Ovary (tissue), 9 donors: Measurements from ENCODE around the gene RPS6KA4. TPM values are rescaled to one million over a fixed set of nuclear protein-coding genes. Genes with fewer than 3 reads are reported as not detected.

Experiments
- DNase-seq, 5 donors: peaks; one replicate each; pipeline ENCODE4 v3.0.0-alpha.2; 2019 to 2020
- H3K27ac ChIP-seq, 2 donors: fragments of 200-600 bp; one replicate each; pipeline versions ENCODE4 v1.5.1 to v1.8.0; 2019 to 2022
- H3K27me3 ChIP-seq: fragments of 200-600 bp; one replicate; pipeline ENCODE4 v1.8.0; 2022
- H3K36me3 ChIP-seq: fragments of 200-600 bp; sonication (generic); one replicate; pipeline ENCODE4 v1.5.1; 2019
- H3K4me1 ChIP-seq: one replicate; pipeline ENCODE4 v1.8.1; 2013; ENCODE audit warnings: mild to moderate bottlenecking, moderate library complexity; ENCODE audit not compliant: insufficient read depth
- H3K4me3 ChIP-seq: fragments of 200-600 bp; sonication (generic); one replicate; pipeline ENCODE4 v1.5.1; 2017
- H3K9me3 ChIP-seq, 2 donors: fragments of 200-600 bp in 1 of 2; sonication (generic) in 1 of 2; one replicate each; pipeline versions ENCODE4 v1.5.1 to v1.8.1; 2013 to 2019; ENCODE audit warnings: mild to moderate bottlenecking in 1 of 2, moderate library complexity in 1 of 2
- CTCF ChIP-seq, 3 donors: fragments of 450-650 bp in 2 of 3; fragments of 200-600 bp in 1 of 3; IDR thresholded peaks; one replicate each; pipeline versions ENCODE4 v1.5.1 to v1.8.0; 2016 to 2022; ENCODE audit warnings: antibody characterized with exemption in 3 of 3, mild to moderate bottlenecking in 1 of 3
- EP300 ChIP-seq: sonication (generic); formaldehyde crosslinking; IDR thresholded peaks from one replicate; pipeline ENCODE4 v1.6.1; 2017; ENCODE audit warnings: antibody characterized with exemption
- POLR2A ChIP-seq: fragments of 450-650 bp; IDR thresholded peaks from one replicate; pipeline ENCODE4 v1.6.1; 2017; ENCODE audit warnings: antibody characterized with exemption, mild to moderate bottlenecking, moderate library complexity
- WGBS, 3 donors: extraction: QIAGEN DNeasy Blood & Tissue Kit in 1 of 3; methylation state at CpG; one replicate each; pipeline versions ENCODE4 v1.1.5 to v1.1.7; 2013 to 2017; 5-methylcytosine and 5-hydroxymethylcytosine counted together
- intact Hi-C, 4 donors: fragments of 100-400 bp; cut with DNase I; formaldehyde crosslinking; loops; one replicate each; pipeline versions ENCODE4 v1.11.0 to v1.15.1; 2022 to 2023
- polyA plus RNA-seq, 2 donors: library from polyadenylated mRNA; stranded (reverse); fragments of 200-250 nt in 1 of 2; fragments of 350-450 nt in 1 of 2; fragmentation: Illumina TruSeq in 1 of 2; extraction: RNeasy Lipid Tissue Mini Kit (QIAGEN cat#74804) in 1 of 2; gene quantifications; one replicate each; pipeline ENCODE4 v1.2.3, GENCODE V29; 2013 to 2014
- total RNA-seq, 7 donors: library from RNA; depleted of rRNA in 2 of 7; stranded (reverse); fragments of >200 nt in 2 of 7; fragmentation: NEBNext Ultra II Directional in 3 of 7; extraction: Animal tissue kit (Norgen Biotek cat#: 25700) in 3 of 7; gene quantifications; one replicate each; pipeline versions ENCODE4 v1.1.0 to v1.2.4, GENCODE V29; 2016 to 2023
- donor health status: DM: no; HTN: no; CAD: no; lungs with moderate emphysema.
- donor health status: DM: no; HTN: no; CAD: no.
- donor health status: Bipolar disorder and iron deficiency.
- donor health status: DM: yes; HTN: yes; CAD: no.
- donor health status: DM: no; HTN: no; CAD: no.
- donor health status: DM: yes; HTN: yes; CAD: no.

RPS6KA4 gene
- total and polyA plus RNA-seq, 9 donors: 4.0 to 31.4 (median 14.9) TPM

- H3K4me3 ChIP-seq: peak within 1 kb of the TSS; percentile 65
- TF ChIP-seq POLR2A (peak; percentile 96), EP300 (peak; percentile 84), CTCF (IDR thresholded peaks at IDR 0.05) (no peak)
- WGBS, 3 donors: 0% methylated on average over 42 to 43 of the region's 43 CpGs
- intact Hi-C loops: loop anchor here in 1 of 4 donors (5.0 kb wide), 1 partner anchor 40 kb away; the partner anchor contains the start of gene RPS6KA4
- H3K27me3 ChIP-seq: no peaks in the 10 kb centered on the region
- DNase-seq: peak; percentile 93 to 98 (median 94)
- peaks cover 9% of the 10 kb centered on the region for H3K4me1 ChIP-seq
- H3K36me3 ChIP-seq: no peaks in the 10 kb centered on the region
- no peaks in the 10 kb centered on the region for H3K9me3 ChIP-seq
- peak within 1 kb of the TSS; percentile 81 to 99 for H3K27ac ChIP-seq
These were observed 41.5 kb upstream of the RPS6KA4 start, which contains the start of gene TRMT112 for GRCh38 chr11:64317325-64317960. Gene TRMT112 (minus strand): TSS chr11:64317559. CDS start chr11:64317526, 33 bp downstream.

GRCh38 chr11:64317961-64318765 is 40.8 kb upstream of the RPS6KA4 start, which contains the start of gene PRDX5:
Gene PRDX5 (plus strand): TSS chr11:64318121. CDS start chr11:64318216, 95 bp downstream.
- peak; percentile 94 to 96 (median 95) for DNase-seq
- intact Hi-C loops: loop anchor here in 1 of 4 donors (5.0 kb wide), 1 partner anchor 39 kb away; the partner anchor contains the start of gene RPS6KA4
- peaks cover 9% of the 10 kb centered on the region for H3K4me1 ChIP-seq
- peak within 1 kb of the TSS; percentile 81 to 99 for H3K27ac ChIP-seq
- H3K27me3 ChIP-seq: no peaks in the 10 kb centered on the region
- H3K4me3 ChIP-seq: peak within 1 kb of the TSS; percentile 65
- H3K36me3 ChIP-seq: no peaks in the 10 kb centered on the region
- WGBS, 3 donors: 0% methylated on average over 57 to 61 of the region's 61 CpGs
- no peaks in the 10 kb centered on the region for H3K9me3 ChIP-seq
- TF ChIP-seq POLR2A (peak; percentile 93), EP300 (no peak), CTCF (IDR thresholded peaks at IDR 0.05) (peak; percentile 11 to 72 (median 65))

GRCh38 chr11:64318766-64319761 is 39.9 kb upstream of the RPS6KA4 start:
- H3K4me3 ChIP-seq: peak overlapping the region; percentile 65
- no peaks in the 10 kb centered on the region for H3K27me3 ChIP-seq
- intact Hi-C loops: loop anchor here in 1 of 4 donors (5.0 kb wide), 1 partner anchor 38 kb away; the partner anchor contains the start of gene RPS6KA4
- WGBS, 3 donors: 24 to 30% (median 24%) methylated on average over 15 to 19 of the region's 19 CpGs
- peak in 4 of 5 donors; percentile 54 to 66 (median 64) for DNase-seq
- H3K9me3 ChIP-seq: no peaks in the 10 kb centered on the region
- peak overlapping the region; percentile 58 to 99 for H3K27ac ChIP-seq
- H3K4me1 ChIP-seq: peaks cover 9% of the 10 kb centered on the region
- H3K36me3 ChIP-seq: no peaks in the 10 kb centered on the region
- no peak for TF ChIP-seq POLR2A
- TF ChIP-seq EP300: no peak
- no peak for TF ChIP-seq CTCF (IDR thresholded peaks at IDR 0.05)
